ENCODE results near the gene PARL.

DNA sequence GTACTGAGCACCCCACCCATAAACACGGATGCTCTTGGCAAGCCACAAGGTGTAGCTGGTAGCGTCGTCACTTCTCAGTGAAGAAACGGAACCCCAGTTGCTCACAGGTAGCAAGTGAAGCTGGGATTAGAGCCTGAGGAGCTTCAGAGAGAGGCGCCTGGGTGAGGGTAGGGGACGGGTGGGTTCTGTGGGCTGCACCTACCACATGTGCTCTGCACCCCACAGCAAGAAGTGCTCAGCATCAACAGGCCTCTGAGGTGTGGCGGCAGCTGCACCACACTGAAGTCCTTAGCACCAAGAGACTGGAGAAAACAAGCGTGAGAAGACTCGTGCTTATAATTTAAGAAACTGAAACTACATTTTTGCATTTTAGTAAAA is 69.1 kb downstream of the PARL start:
- no peak for TF ChIP-seq EP300 (IDR thresholded peaks at IDR 0.05; ENCODE audit: borderline replicate concordance)
- TF ChIP-seq REST (IDR thresholded peaks at IDR 0.05; ENCODE audit: low read depth), result no peak
- TF ChIP-seq NFIC (IDR thresholded peaks at IDR 0.05), result no peak
- no peak for TF ChIP-seq FOXM1 (IDR thresholded peaks at IDR 0.05; ENCODE audit: borderline replicate concordance, low read depth)
- TF ChIP-seq, protein P1, sequence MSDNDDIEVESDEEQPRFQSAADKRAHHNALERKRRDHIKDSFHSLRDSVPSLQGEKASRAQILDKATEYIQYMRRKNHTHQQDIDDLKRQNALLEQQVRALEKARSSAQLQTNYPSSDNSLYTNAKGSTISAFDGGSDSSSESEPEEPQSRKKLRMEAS (IDR thresholded peaks at IDR 0.05), result no peak
- TF ChIP-seq CEBPB (IDR thresholded peaks at IDR 0.05), result no peak
- no peak for TF ChIP-seq TAF1 (IDR thresholded peaks at IDR 0.05; ENCODE audit: low read depth)
- TF ChIP-seq, protein P2, sequence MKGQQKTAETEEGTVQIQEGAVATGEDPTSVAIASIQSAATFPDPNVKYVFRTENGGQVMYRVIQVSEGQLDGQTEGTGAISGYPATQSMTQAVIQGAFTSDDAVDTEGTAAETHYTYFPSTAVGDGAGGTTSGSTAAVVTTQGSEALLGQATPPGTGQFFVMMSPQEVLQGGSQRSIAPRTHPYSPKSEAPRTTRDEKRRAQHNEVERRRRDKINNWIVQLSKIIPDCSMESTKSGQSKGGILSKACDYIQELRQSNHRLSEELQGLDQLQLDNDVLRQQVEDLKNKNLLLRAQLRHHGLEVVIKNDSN (IDR thresholded peaks at IDR 0.05), result no peak
- TF ChIP-seq CREB1 (IDR thresholded peaks at IDR 0.05; ENCODE audit: low read depth), result no peak
- no peak for TF ChIP-seq RAD21 (IDR thresholded peaks at IDR 0.05; ENCODE audit: low read depth)
- TF ChIP-seq TEAD4 (IDR thresholded peaks at IDR 0.05), result no peak
